ENCODE measurements around the gene POU3F3.

Gene POU3F3

GRCh38 chr2:104853534-104854497, at the start of gene POU3F3:
POU3F3 (plus strand) TSS chr2:104854115; CDS start chr2:104855511, 1,396 bp downstream.
- peak; percentile 87 for DNase-seq

- DNase-seq = no peak
Measured at GRCh38 chr2:104804148-104804890, 49.6 kb upstream of the POU3F3 start.

GRCh38 chr2:104812286-104812685, 41.6 kb upstream of the POU3F3 start:
- no peak for DNase-seq

- DNase-seq = no peak
Measured at GRCh38 chr2:104816143-104816542, 37.8 kb upstream of the POU3F3 start.

- DNase-seq = peak; percentile 31
Measured at GRCh38 chr2:104818264-104818663, 35.7 kb upstream of the POU3F3 start.

GRCh38 chr2:104820126-104820525, 33.8 kb upstream of the POU3F3 start:
- DNase-seq = no peak

GRCh38 chr2:104825124-104825865, 28.6 kb upstream of the POU3F3 start:
- DNase-seq = no peak

GRCh38 chr2:104826016-104826415, 27.9 kb upstream of the POU3F3 start:
- DNase-seq = no peak

- DNase-seq = no peak
Measured at GRCh38 chr2:104831742-104832141, 22.2 kb upstream of the POU3F3 start.

- no peak for DNase-seq
Measured at GRCh38 chr2:104834431-104835153, 19.3 kb upstream of the POU3F3 start.

- no peak for DNase-seq
Measured at GRCh38 chr2:104836265-104836664, 17.6 kb upstream of the POU3F3 start.

GRCh38 chr2:104836841-104837240, 17.1 kb upstream of the POU3F3 start:
- DNase-seq = no peak

GRCh38 chr2:104840156-104840555, 13.8 kb upstream of the POU3F3 start:
- no peak for DNase-seq

- no peak for DNase-seq
Measured at GRCh38 chr2:104840893-104841585, 12.9 kb upstream of the POU3F3 start.

- no peak for DNase-seq
Measured at GRCh38 chr2:104841744-104842143, 12.2 kb upstream of the POU3F3 start.

- peak; percentile 55 for DNase-seq
Measured at GRCh38 chr2:104844807-104845551, 8.9 kb upstream of the POU3F3 start.

- no peak for DNase-seq
Measured at GRCh38 chr2:104845552-104845931, 8.4 kb upstream of the POU3F3 start.

- DNase-seq = no peak
Measured at GRCh38 chr2:104845946-104846785, 7.7 kb upstream of the POU3F3 start.

- DNase-seq = no peak
Measured at GRCh38 chr2:104846786-104847585, 6.9 kb upstream of the POU3F3 start.
